Measurements from ENCODE around the gene TLK1.

Gene TLK1

DNA sequence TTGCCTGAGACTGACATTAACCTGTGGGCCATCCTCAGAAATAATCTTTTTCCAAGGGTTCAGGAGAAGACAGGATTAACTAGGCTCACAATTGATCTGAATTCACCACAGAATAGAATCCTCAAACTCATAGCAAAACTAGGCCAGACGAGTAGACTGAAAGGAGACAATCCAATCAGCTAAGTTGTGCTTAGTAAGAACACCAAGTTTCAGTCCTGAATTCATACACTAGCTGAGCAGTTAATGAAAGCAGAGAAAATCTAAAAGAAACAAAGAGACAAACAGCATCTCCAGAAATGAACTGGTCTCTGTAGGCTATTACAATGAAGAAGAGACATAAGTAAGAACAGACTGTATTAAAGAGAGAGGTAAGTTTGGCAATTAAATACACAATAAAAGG, 142.2 kb downstream of the TLK1 start:
- Mint-ChIP-seq H3K4me1 (ENCODE audit: low read depth in 2 of 2) (peaks cover 0 to 9% of the 10 kb centered on the region in 2 donors), H3K36me3 (ENCODE audit: insufficient read depth) (peaks cover 28% of the 10 kb centered on the region), H3K27ac (peak overlapping the region; percentile 28 to 44), H3K4me3 (no peak overlapping the region), H3K9me3 (no peaks in the 10 kb centered on the region), H3K27me3 (no peaks in the 10 kb centered on the region)
- DNase-seq = no peak
- no peak for ATAC-seq (replicated peaks)

GRCh38 chr2:171016125-171016524, 144.6 kb downstream of the TLK1 start:
- ATAC-seq (replicated peaks) (no peak), DNase-seq (no peak)
- H3K27me3 Mint-ChIP-seq = no peaks in the 10 kb centered on the region
- no peaks in the 10 kb centered on the region for H3K9me3 Mint-ChIP-seq
- peaks cover 31% of the 10 kb centered on the region for H3K36me3 Mint-ChIP-seq (ENCODE audit: insufficient read depth)
- H3K4me3 Mint-ChIP-seq = no peak overlapping the region
- peaks cover 0 to 3% of the 10 kb centered on the region in 2 donors for H3K4me1 Mint-ChIP-seq (ENCODE audit: low read depth in 2 of 2)
- no peak overlapping the region for H3K27ac Mint-ChIP-seq

DNA sequence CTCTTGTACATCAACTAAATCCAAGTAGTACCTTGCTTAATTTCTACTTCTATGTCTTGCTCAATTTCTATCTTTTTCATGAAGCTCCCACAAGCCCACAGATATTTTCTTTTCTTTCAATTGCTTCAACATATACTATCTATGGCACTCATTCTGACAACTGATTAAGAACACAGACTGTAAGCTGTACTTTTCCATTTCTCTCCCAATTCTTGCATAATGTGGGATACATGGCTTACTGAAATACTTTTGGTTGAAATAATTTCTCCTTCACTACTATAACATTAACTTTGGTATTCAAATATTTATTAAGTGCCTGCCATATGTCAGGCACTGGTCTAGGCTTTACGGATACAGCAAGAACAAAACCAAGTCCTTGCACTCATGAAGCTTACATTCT, 146.8 kb downstream of the TLK1 start:
- H3K36me3 Mint-ChIP-seq (ENCODE audit: insufficient read depth) = peaks cover 30% of the 10 kb centered on the region
- no peaks in the 10 kb centered on the region for H3K9me3 Mint-ChIP-seq
- peaks cover 0 to 10% of the 10 kb centered on the region in 2 donors for H3K4me1 Mint-ChIP-seq (ENCODE audit: low read depth in 2 of 2)
- ATAC-seq (replicated peaks) (no peak), DNase-seq (no peak)
- no peaks in the 10 kb centered on the region for H3K27me3 Mint-ChIP-seq
- peak overlapping the region in 1 of 2 donors; percentile 38 for H3K27ac Mint-ChIP-seq
- H3K4me3 Mint-ChIP-seq = no peak overlapping the region

DNA sequence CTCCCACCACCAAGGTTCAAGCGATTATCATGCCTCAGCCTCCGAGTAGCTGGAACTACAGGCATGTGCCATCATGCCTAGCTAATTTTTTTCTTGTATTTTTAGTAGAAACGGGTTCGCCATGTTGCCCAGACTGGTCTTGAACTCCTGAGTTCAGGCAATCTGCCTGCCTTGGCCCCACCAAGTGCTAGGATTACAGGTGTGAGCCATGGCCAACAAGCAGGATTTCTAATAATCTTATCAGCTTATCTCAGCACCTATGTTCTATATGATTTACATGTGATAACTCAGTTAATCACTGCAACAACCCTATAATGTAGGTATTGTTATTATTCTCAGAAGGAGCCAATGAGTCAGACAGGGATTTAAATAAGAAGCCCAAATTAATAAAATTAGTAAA, 151.3 kb downstream of the TLK1 start:
- no peak for ATAC-seq (replicated peaks)
- Mint-ChIP-seq H3K4me1 (ENCODE audit: low read depth in 2 of 2) (peaks cover 0 to 7% of the 10 kb centered on the region in 2 donors), H3K27ac (peak overlapping the region in 1 of 2 donors; percentile 33), H3K4me3 (no peak overlapping the region), H3K27me3 (no peaks in the 10 kb centered on the region), H3K36me3 (ENCODE audit: insufficient read depth) (peaks cover 58% of the 10 kb centered on the region), H3K9me3 (no peaks in the 10 kb centered on the region)
- no peak for DNase-seq

DNA sequence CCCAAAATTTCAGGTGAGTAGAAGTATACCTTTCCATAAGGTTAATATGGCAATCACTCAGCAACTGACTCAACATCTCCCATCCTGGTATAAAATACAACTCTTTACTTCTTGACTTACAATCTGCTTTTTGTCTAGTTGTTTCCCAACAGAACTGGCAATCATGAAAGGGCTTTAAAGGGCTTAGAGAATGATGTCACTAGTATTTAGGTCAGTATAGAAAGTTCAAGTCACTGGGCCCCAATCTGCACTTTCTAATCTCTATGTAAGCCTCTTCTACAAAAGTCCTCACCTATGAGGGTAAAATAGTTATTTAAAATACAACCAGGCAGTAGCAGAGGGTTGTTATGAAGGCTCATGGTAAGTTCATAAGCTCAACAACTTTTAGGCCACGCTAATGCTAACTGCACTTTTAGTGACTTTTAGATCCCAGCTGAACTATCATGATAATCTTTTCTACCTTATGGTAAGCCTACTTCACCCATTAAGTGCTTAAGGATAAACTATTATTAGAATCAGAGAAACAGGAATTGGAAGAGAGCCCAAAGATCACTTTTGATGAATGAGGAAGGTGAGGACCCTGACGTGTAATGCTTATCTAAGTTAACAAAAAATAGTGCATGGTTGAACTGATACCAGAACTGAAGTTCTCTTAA, 152.0 kb downstream of the TLK1 start:
- Mint-ChIP-seq H3K27ac (no peak overlapping the region), H3K27me3 (no peaks in the 10 kb centered on the region), H3K9me3 (no peaks in the 10 kb centered on the region), H3K4me1 (ENCODE audit: low read depth in 2 of 2) (peaks cover 0 to 7% of the 10 kb centered on the region in 2 donors), H3K36me3 (ENCODE audit: insufficient read depth) (peaks cover 59% of the 10 kb centered on the region), H3K4me3 (no peak overlapping the region)
- ATAC-seq (replicated peaks) (no peak), DNase-seq (no peak)

DNA sequence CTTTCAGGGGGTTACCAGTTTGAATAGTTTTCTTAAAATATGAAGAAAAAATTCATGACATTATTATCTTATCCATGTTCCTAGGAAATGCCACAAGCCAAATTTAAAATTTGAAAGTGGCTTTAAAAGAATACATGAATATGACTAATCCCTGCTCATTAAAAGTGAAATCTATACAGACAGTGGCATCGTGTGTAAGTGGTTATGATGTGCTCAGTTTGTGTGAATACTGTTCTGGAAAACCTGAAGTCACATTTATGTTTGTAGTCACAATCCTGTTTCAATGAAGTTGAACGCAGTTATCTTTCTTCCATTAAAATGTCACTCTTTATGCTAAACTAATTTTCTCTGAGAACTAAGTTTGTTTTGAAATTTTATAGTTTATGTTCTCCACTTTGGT, 155.9 kb downstream of the TLK1 start:
- Mint-ChIP-seq H3K36me3 (ENCODE audit: insufficient read depth) (peaks cover 63% of the 10 kb centered on the region), H3K27me3 (no peaks in the 10 kb centered on the region), H3K9me3 (no peaks in the 10 kb centered on the region), H3K4me3 (no peak overlapping the region), H3K4me1 (ENCODE audit: low read depth in 2 of 2) (peaks cover 0 to 1% of the 10 kb centered on the region in 2 donors), H3K27ac (peak overlapping the region in 1 of 2 donors; percentile 15)
- ATAC-seq (replicated peaks) (no peak), DNase-seq (no peak)

- Mint-ChIP-seq H3K4me1 (ENCODE audit: low read depth in 2 of 2) (no peaks in the 10 kb centered on the region), H3K36me3 (ENCODE audit: insufficient read depth) (peaks cover 62% of the 10 kb centered on the region), H3K9me3 (no peaks in the 10 kb centered on the region), H3K4me3 (no peak overlapping the region), H3K27me3 (no peaks in the 10 kb centered on the region), H3K27ac (no peak overlapping the region)
- DNase-seq (no peak), ATAC-seq (replicated peaks) (no peak)
These were observed 156.3 kb downstream of the TLK1 start for GRCh38 chr2:171004363-171004762.

- H3K27me3 Mint-ChIP-seq = no peaks in the 10 kb centered on the region
- no peak overlapping the region for H3K27ac Mint-ChIP-seq
- no peak overlapping the region for H3K4me3 Mint-ChIP-seq
- no peaks in the 10 kb centered on the region for H3K9me3 Mint-ChIP-seq
- peaks cover 35% of the 10 kb centered on the region for H3K36me3 Mint-ChIP-seq (ENCODE audit: insufficient read depth)
- ATAC-seq (replicated peaks) (no peak), DNase-seq (no peak)
- no peaks in the 10 kb centered on the region for H3K4me1 Mint-ChIP-seq (ENCODE audit: low read depth in 2 of 2)
These were observed 161.0 kb downstream of the TLK1 start for GRCh38 chr2:170999654-171000053.

GRCh38 chr2:170997893-170998597, 162.6 kb downstream of the TLK1 start:
- ATAC-seq (replicated peaks) = no peak
- H3K4me1 Mint-ChIP-seq (ENCODE audit: low read depth in 2 of 2) = no peaks in the 10 kb centered on the region
- DNase-seq = no peak
- no peak overlapping the region for H3K4me3 Mint-ChIP-seq
- no peaks in the 10 kb centered on the region for H3K9me3 Mint-ChIP-seq
- no peak overlapping the region for H3K27ac Mint-ChIP-seq
- no peaks in the 10 kb centered on the region for H3K27me3 Mint-ChIP-seq
- peaks cover 35% of the 10 kb centered on the region for H3K36me3 Mint-ChIP-seq (ENCODE audit: insufficient read depth)

GRCh38 chr2:170996316-170996715, 164.4 kb downstream of the TLK1 start:
- H3K4me1 Mint-ChIP-seq (ENCODE audit: low read depth in 2 of 2) = no peaks in the 10 kb centered on the region
- H3K27ac Mint-ChIP-seq = no peak overlapping the region
- ATAC-seq (replicated peaks) (no peak), DNase-seq (no peak)
- H3K27me3 Mint-ChIP-seq = no peaks in the 10 kb centered on the region
- H3K36me3 Mint-ChIP-seq (ENCODE audit: insufficient read depth) = peaks cover 33% of the 10 kb centered on the region
- H3K9me3 Mint-ChIP-seq = no peaks in the 10 kb centered on the region
- no peak overlapping the region for H3K4me3 Mint-ChIP-seq

DNA sequence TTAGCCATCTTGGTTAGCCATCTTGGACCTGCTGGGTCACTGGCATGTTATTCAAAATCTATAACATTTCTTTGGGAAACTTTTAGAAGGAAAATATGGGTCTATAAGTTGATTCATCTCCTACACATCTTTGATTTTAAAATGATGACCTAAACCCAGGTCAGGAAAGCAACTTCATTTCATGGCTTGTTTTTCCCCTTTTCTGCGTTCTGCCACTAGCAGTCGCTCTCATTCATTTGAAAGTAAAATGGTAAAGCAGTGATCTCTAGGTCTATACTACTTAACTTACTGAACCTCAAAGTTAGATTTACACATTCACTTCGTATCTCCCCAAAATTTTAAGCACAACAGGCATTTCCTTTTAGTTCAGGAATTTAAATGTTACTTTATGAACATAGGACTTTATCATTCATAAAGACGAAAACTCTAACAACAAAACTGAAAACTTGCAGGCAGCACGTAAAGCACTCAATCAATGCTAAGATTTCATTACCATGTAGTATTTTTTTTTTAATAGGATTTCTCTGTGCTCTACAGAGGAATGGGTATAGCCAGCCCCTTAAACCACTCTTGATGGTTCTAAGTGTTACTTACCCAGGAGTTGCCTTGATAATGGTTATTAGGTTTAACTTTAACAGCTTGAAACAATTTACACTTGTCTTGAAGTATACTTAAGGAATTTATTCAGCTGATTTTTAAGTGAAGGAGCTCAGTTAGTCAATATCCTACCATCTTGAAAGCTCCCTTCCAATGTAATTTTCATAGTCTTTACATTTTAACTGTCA, 169.1 kb downstream of the TLK1 start:
- H3K4me1 Mint-ChIP-seq (ENCODE audit: low read depth in 2 of 2) = no peaks in the 10 kb centered on the region
- H3K4me3 Mint-ChIP-seq = no peak overlapping the region
- ATAC-seq (replicated peaks) (no peak), DNase-seq (no peak)
- H3K27ac Mint-ChIP-seq = peak overlapping the region in 1 of 2 donors; percentile 16
- H3K27me3 Mint-ChIP-seq = no peaks in the 10 kb centered on the region
- no peaks in the 10 kb centered on the region for H3K9me3 Mint-ChIP-seq
- H3K36me3 Mint-ChIP-seq (ENCODE audit: insufficient read depth) = peaks cover 36% of the 10 kb centered on the region

GRCh38 chr2:170986566-170987258, 174.0 kb downstream of the TLK1 start:
- no peaks in the 10 kb centered on the region for H3K9me3 Mint-ChIP-seq
- H3K4me3 Mint-ChIP-seq = no peak overlapping the region
- no peaks in the 10 kb centered on the region for H3K27me3 Mint-ChIP-seq
- no peaks in the 10 kb centered on the region for H3K4me1 Mint-ChIP-seq (ENCODE audit: low read depth in 2 of 2)
- no peak overlapping the region for H3K27ac Mint-ChIP-seq
- ATAC-seq (replicated peaks) = no peak
- DNase-seq = no peak
- H3K36me3 Mint-ChIP-seq (ENCODE audit: insufficient read depth) = peaks cover 14% of the 10 kb centered on the region

- H3K27ac Mint-ChIP-seq = no peak overlapping the region
- peaks cover 0 to 4% of the 10 kb centered on the region in 2 donors for H3K4me1 Mint-ChIP-seq (ENCODE audit: low read depth in 2 of 2)
- H3K4me3 Mint-ChIP-seq = no peak overlapping the region
- H3K36me3 Mint-ChIP-seq (ENCODE audit: insufficient read depth) = peaks cover 7% of the 10 kb centered on the region
- H3K9me3 Mint-ChIP-seq = no peaks in the 10 kb centered on the region
- no peaks in the 10 kb centered on the region for H3K27me3 Mint-ChIP-seq
- no peak for DNase-seq
- no peak for ATAC-seq (replicated peaks)
These were observed 175.3 kb downstream of the TLK1 start for GRCh38 chr2:170985407-170985806.

Measured in effector memory CD8-positive, alpha-beta T cell (primary cell).